Fibroblast of pulmonary artery (primary cell): ENCODE data around the gene NFKBIB.

Experiments used
- DNase-seq: peaks from one replicate; pipeline ENCODE4 v3.0.0-alpha.2; 2010; ENCODE audit warnings: low read depth
- H3K4me3 ChIP-seq: replicated peaks from 2 replicates; pipeline ENCODE4 v1.5.1; 2011; ENCODE audit warnings: low read depth, mild to moderate bottlenecking, control low read depth, low read length, moderate library complexity
- CTCF ChIP-seq: IDR thresholded peaks from 2 replicates; pipeline ENCODE4 v1.5.1; 2011; ENCODE audit warnings: mild to moderate bottlenecking, control low read depth, low read length, inconsistent platforms; ENCODE audit errors: missing control alignments

The NFKBIB gene

GRCh38 chr19:38953677-38954076 is 53.9 kb downstream of the NFKBIB start:
- no peak overlapping the region for H3K4me3 ChIP-seq
- DNase-seq: no peak
- no peak for TF ChIP-seq CTCF

DNA sequence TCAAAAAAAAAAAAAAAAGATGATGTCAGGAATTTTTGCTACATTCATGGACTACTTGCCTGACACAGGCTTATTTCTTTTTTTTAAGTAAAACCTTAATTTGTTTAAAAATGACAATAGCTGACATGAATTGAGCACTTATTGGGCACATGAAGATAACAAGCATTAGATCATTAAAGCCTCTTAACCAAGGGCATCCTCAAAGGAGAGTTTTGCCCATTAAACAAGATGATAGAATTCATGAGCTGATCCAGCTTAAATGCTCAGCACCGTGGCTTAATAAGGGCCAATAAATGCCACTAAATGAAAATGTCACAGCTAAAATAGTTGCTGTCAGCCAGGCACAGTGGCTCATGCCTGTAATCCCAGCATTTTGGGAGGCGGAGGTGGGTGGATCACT is 56.5 kb downstream of the NFKBIB start:
- H3K4me3 ChIP-seq: no peak overlapping the region
- no peak for DNase-seq
- TF ChIP-seq CTCF: no peak

DNA sequence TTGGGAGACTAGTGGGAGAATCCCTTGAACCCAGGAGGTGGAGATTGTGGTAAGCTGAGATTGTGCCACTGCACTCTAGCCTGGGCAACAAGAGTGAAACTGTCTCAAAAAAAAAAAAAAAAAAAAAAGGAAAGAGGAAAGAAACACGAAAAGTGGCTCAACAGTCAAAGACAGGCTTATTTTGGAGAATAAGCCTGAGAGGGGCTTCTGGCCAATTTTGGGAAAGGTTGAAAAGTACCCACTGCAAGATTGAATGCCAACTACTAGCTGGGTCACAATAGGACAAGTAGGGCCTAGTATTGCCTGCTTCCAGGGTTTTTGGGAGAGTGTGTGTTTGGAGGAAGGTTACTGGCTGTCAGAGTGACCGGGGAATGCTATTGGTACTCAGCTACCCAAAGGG is 58.5 kb downstream of the NFKBIB start:
- TF ChIP-seq CTCF: no peak
- no peak for DNase-seq
- H3K4me3 ChIP-seq: no peak overlapping the region
